ENCODE results near the gene DGKD.

The DGKD gene

GRCh38 chr2:233416199-233416598 is 61.9 kb downstream of the DGKD start:
- H3K79me2 ChIP-seq (ENCODE audit: insufficient read depth, low read length): no peaks in the 10 kb centered on the region; the same call in 1 of the 2 replicates
- H3K4me2 ChIP-seq (ENCODE audit: insufficient read depth, low read length): no peak overlapping the region
- ATAC-seq (ENCODE audit: insufficient read depth, low read depth) (no peak), DNase-seq (no peak)
- no peak overlapping the region for H3K9ac ChIP-seq (ENCODE audit: low read depth, low read length)
- no peaks in the 10 kb centered on the region for H3K9me3 ChIP-seq (ENCODE audit: insufficient read depth, low read length, severe bottlenecking)
- no peaks in the 10 kb centered on the region for H3K4me1 ChIP-seq (ENCODE audit: insufficient read depth, low read length)
- H3K27ac ChIP-seq (ENCODE audit: low read length): no peak overlapping the region
- peaks cover 21% of the 10 kb centered on the region; the same call in 1 of the 2 replicates for H4K20me1 ChIP-seq (ENCODE audit: insufficient read depth, low read length)
- no peak for TF ChIP-seq EZH2 (IDR thresholded peaks at IDR 0.05; ENCODE audit: borderline replicate concordance, low read depth, low read length, severe bottlenecking)
- no peak for TF ChIP-seq CTCF (IDR thresholded peaks at IDR 0.05; ENCODE audit: borderline replicate concordance, extremely low read depth, low read length, poor library complexity, severe bottlenecking)
- H3K36me3 ChIP-seq (ENCODE audit: insufficient read depth, low read length): peaks cover 2% of the 10 kb centered on the region
- no peak overlapping the region for H2AFZ ChIP-seq (ENCODE audit: low read depth, low read length)
- H3K27me3 ChIP-seq (ENCODE audit: insufficient read depth, low read length, poor library complexity): no peaks in the 10 kb centered on the region
- H3K4me3 ChIP-seq (ENCODE audit: low read depth in 1 of 2, low read length in 2 of 2): no peak overlapping the region

- DNase-seq (no peak), ATAC-seq (ENCODE audit: insufficient read depth, low read depth) (no peak)
- Histone ChIP-seq H3K27ac (ENCODE audit: low read length) (no peak overlapping the region), H2AFZ (ENCODE audit: low read depth, low read length) (no peak overlapping the region), H3K79me2 (ENCODE audit: insufficient read depth, low read length) (no peaks in the 10 kb centered on the region; the same call in 1 of the 2 replicates), H3K36me3 (ENCODE audit: insufficient read depth, low read length) (no peaks in the 10 kb centered on the region; the same call in 1 of the 2 replicates), H3K9ac (ENCODE audit: low read depth, low read length) (no peak overlapping the region), H3K9me3 (ENCODE audit: insufficient read depth, low read length, severe bottlenecking) (no peaks in the 10 kb centered on the region), H4K20me1 (ENCODE audit: insufficient read depth, low read length) (peaks cover 24% of the 10 kb centered on the region; the same call in 1 of the 2 replicates), H3K4me1 (ENCODE audit: insufficient read depth, low read length) (no peaks in the 10 kb centered on the region), H3K4me3 (ENCODE audit: low read depth in 1 of 2, low read length in 2 of 2) (no peak overlapping the region), H3K27me3 (ENCODE audit: insufficient read depth, low read length, poor library complexity) (no peaks in the 10 kb centered on the region), H3K4me2 (ENCODE audit: insufficient read depth, low read length) (no peak overlapping the region)
- no peak for TF ChIP-seq CTCF (IDR thresholded peaks at IDR 0.05; ENCODE audit: borderline replicate concordance, extremely low read depth, low read length, poor library complexity, severe bottlenecking)
- no peak for TF ChIP-seq EZH2 (IDR thresholded peaks at IDR 0.05; ENCODE audit: borderline replicate concordance, low read depth, low read length, severe bottlenecking)
Measured at GRCh38 chr2:233416706-233417105, 62.4 kb downstream of the DGKD start.

GRCh38 chr2:233417282-233417681 is 63.0 kb downstream of the DGKD start:
- no peak overlapping the region for H2AFZ ChIP-seq (ENCODE audit: low read depth, low read length)
- ATAC-seq (ENCODE audit: insufficient read depth, low read depth) (no peak), DNase-seq (no peak)
- peaks cover 6% of the 10 kb centered on the region for H3K4me1 ChIP-seq (ENCODE audit: insufficient read depth, low read length)
- H3K27ac ChIP-seq (ENCODE audit: low read length): no peak overlapping the region
- no peak for TF ChIP-seq CTCF (IDR thresholded peaks at IDR 0.05; ENCODE audit: borderline replicate concordance, extremely low read depth, low read length, poor library complexity, severe bottlenecking)
- no peak for TF ChIP-seq EZH2 (IDR thresholded peaks at IDR 0.05; ENCODE audit: borderline replicate concordance, low read depth, low read length, severe bottlenecking)
- peaks cover 26% of the 10 kb centered on the region; the same call in 1 of the 2 replicates for H4K20me1 ChIP-seq (ENCODE audit: insufficient read depth, low read length)
- no peak overlapping the region for H3K9ac ChIP-seq (ENCODE audit: low read depth, low read length)
- H3K36me3 ChIP-seq (ENCODE audit: insufficient read depth, low read length): no peaks in the 10 kb centered on the region; the same call in 1 of the 2 replicates
- no peak overlapping the region for H3K4me3 ChIP-seq (ENCODE audit: low read depth in 1 of 2, low read length in 2 of 2)
- H3K79me2 ChIP-seq (ENCODE audit: insufficient read depth, low read length): no peaks in the 10 kb centered on the region; the same call in 1 of the 2 replicates
- H3K9me3 ChIP-seq (ENCODE audit: insufficient read depth, low read length, severe bottlenecking): no peaks in the 10 kb centered on the region
- H3K27me3 ChIP-seq (ENCODE audit: insufficient read depth, low read length, poor library complexity): no peaks in the 10 kb centered on the region
- no peak overlapping the region for H3K4me2 ChIP-seq (ENCODE audit: insufficient read depth, low read length)
